NOMO-1 (cell line): ENCODE measurements around the gene FHL5.
A peak's percentile ranks its signal among the peaks of the same experiment; 100 is the strongest.
"Not testable (repeated sequence)": the region's sequence is repeated elsewhere in the genome, so short reads cannot be mapped to it uniquely, and the experiment has no call there.

Source experiments
- DNase-seq, 2 experiments: peaks; one replicate each; lab custom pipeline; 2025; ENCODE audit not compliant: unreplicated experiment in 2 of 2; lab: John Stamatoyannopoulos, UW

Gene FHL5

GRCh38 chr6:96608074-96608473 lies 45.1 kb downstream of the FHL5 start:
- DNase-seq, result no peak

GRCh38 chr6:96610019-96610418 lies 47.1 kb downstream of the FHL5 start:
- DNase-seq, result no peak

- DNase-seq, result peak in 1 of 2 experiments; percentile 22
Measured at GRCh38 chr6:96611342-96611991, 48.5 kb downstream of the FHL5 start.

- DNase-seq, result no peak
Measured at GRCh38 chr6:96613291-96613999, 50.5 kb downstream of the FHL5 start.

- DNase-seq, result no peak
Measured at GRCh38 chr6:96620851-96621250, 57.9 kb downstream of the FHL5 start.

- no peak for DNase-seq
Measured at GRCh38 chr6:96621983-96622382, 59.1 kb downstream of the FHL5 start.

- DNase-seq, result peak in 1 of 2 experiments; percentile 5
Measured at GRCh38 chr6:96624957-96625356, 62.0 kb downstream of the FHL5 start.

GRCh38 chr6:96626759-96627364 lies 63.9 kb downstream of the FHL5 start:
- DNase-seq, result peak in 1 of 2 experiments; percentile 28

GRCh38 chr6:96631248-96631647 lies 68.3 kb downstream of the FHL5 start:
- no peak for DNase-seq

- DNase-seq, result not testable (repeated sequence)
Measured at GRCh38 chr6:96637979-96638378, 75.1 kb downstream of the FHL5 start.

- no peak for DNase-seq
Measured at GRCh38 chr6:96645106-96645505, 82.2 kb downstream of the FHL5 start.

GRCh38 chr6:96649926-96650325 lies 87.0 kb downstream of the FHL5 start:
- no peak for DNase-seq

GRCh38 chr6:96651816-96652215 lies 88.9 kb downstream of the FHL5 start:
- DNase-seq, result no peak

- DNase-seq, result no peak
Measured at GRCh38 chr6:96652552-96652951, 89.6 kb downstream of the FHL5 start.

GRCh38 chr6:96653181-96653580 lies 90.3 kb downstream of the FHL5 start:
- DNase-seq, result no peak

- no peak for DNase-seq
Measured at GRCh38 chr6:96656567-96656966, 93.6 kb downstream of the FHL5 start.

GRCh38 chr6:96657344-96657743 lies 94.4 kb downstream of the FHL5 start:
- DNase-seq, result no peak

GRCh38 chr6:96659084-96659845 lies 96.3 kb downstream of the FHL5 start:
- no peak for DNase-seq
